Liver (tissue), 3 donors: Measurements from ENCODE around the gene TLR3.

ENCODE experiments used
- HNF4A ChIP-seq, 2 donors: conservative IDR thresholded peaks; 2 replicates each; pipeline ENCODE4 v1.6.1; 2016; ENCODE audit warnings: antibody characterized with exemption in 2 of 2, mild to moderate bottlenecking in 2 of 2
- TF ChIP-seq, protein P1 (sequence below): fragments of 150-350 bp; IDR thresholded peaks from 2 replicates; pipeline ENCODE4 v1.5.1; 2017; ENCODE audit warnings: improper control_type of control experiment, low read depth, low read length; ENCODE audit not compliant: missing input control
- donor health status: healthy.
- donor health status: healthy.

DNA sequence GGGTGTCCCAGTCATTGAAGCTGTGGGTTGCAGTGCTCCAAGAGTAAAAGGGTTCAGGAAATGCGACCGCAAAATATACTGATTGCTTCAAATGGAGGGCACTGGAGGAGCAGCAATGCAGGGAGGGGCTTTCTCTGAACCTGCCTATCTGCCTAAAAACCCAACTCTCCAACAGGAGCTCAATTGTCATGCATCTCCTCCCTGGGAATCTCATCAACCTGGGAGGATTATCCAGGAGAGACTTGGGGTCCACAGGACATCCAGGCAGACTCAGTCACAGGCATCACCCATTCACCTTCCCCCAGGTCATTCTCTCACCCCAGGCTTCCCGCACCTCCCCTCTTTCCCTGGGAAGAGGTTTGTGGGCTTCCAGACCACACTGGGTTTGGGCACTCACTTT lies 38.2 kb upstream of the TLR3 start:
- TF ChIP-seq, protein P1, sequence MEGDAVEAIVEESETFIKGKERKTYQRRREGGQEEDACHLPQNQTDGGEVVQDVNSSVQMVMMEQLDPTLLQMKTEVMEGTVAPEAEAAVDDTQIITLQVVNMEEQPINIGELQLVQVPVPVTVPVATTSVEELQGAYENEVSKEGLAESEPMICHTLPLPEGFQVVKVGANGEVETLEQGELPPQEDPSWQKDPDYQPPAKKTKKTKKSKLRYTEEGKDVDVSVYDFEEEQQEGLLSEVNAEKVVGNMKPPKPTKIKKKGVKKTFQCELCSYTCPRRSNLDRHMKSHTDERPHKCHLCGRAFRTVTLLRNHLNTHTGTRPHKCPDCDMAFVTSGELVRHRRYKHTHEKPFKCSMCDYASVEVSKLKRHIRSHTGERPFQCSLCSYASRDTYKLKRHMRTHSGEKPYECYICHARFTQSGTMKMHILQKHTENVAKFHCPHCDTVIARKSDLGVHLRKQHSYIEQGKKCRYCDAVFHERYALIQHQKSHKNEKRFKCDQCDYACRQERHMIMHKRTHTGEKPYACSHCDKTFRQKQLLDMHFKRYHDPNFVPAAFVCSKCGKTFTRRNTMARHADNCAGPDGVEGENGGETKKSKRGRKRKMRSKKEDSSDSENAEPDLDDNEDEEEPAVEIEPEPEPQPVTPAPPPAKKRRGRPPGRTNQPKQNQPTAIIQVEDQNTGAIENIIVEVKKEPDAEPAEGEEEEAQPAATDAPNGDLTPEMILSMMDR = no peak
- TF ChIP-seq HNF4A (conservative IDR thresholded peaks at IDR 0.05) = no peak
